Testis (tissue), 2 donors: ENCODE results near the gene EHMT1.

ENCODE experiments used
- POLR2A ChIP-seq: fragments of 450-650 bp; IDR thresholded peaks from one replicate; pipeline ENCODE4 v1.6.1; 2017; ENCODE audit warnings: antibody characterized with exemption, mild to moderate bottlenecking, moderate library complexity
- TF ChIP-seq, protein P1 (sequence below), 3 experiments: fragments of 450-650 bp in 2 of 3; fragments of 200-600 bp in 1 of 3; sonication (generic) in 1 of 3; IDR thresholded peaks; one replicate each; pipeline ENCODE4 v1.5.1; 2016 to 2019; ENCODE audit warnings: antibody characterized with exemption in 3 of 3, mild to moderate bottlenecking in 2 of 3, moderate library complexity in 1 of 3

DNA sequence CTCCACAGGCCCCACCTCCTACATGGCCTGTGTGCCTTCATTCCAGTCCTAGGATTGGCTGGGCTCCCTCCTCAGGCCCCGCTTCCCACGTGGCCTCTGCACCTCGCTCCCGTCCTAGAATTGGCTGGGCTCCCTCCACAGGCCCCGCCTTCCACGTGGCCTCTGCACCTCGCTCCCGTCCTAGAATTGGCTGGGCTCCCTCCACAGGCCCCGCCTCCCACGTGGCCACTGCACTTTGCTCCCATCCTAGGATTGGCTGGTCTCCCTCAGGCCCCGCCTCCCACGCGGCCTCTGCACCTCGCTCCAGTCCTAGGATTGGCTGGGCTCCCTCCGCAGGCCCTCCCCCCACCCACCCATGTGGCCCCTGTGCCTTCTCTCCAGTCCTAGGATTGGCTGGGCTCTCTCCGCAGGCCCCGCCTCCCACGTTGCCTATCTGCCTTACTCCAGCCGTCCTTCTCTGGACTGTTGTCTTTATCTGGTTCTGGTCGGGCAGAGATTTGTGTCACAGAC, 213.4 kb downstream of the EHMT1 start:
- TF ChIP-seq, protein P1, sequence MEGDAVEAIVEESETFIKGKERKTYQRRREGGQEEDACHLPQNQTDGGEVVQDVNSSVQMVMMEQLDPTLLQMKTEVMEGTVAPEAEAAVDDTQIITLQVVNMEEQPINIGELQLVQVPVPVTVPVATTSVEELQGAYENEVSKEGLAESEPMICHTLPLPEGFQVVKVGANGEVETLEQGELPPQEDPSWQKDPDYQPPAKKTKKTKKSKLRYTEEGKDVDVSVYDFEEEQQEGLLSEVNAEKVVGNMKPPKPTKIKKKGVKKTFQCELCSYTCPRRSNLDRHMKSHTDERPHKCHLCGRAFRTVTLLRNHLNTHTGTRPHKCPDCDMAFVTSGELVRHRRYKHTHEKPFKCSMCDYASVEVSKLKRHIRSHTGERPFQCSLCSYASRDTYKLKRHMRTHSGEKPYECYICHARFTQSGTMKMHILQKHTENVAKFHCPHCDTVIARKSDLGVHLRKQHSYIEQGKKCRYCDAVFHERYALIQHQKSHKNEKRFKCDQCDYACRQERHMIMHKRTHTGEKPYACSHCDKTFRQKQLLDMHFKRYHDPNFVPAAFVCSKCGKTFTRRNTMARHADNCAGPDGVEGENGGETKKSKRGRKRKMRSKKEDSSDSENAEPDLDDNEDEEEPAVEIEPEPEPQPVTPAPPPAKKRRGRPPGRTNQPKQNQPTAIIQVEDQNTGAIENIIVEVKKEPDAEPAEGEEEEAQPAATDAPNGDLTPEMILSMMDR (IDR thresholded peaks at IDR 0.05): no peak
- TF ChIP-seq POLR2A: no peak
